ENCODE results near the gene MAP4K2.

- TF ChIP-seq ZNF219 (CRISPR knock-in tag; IDR thresholded peaks at IDR 0.05; ENCODE audit: borderline replicate concordance) (no peak), KAT7 (CRISPR knock-in tag; IDR thresholded peaks at IDR 0.05; ENCODE audit: borderline replicate concordance) (no peak), TP53 (CRISPR knock-in tag; IDR thresholded peaks at IDR 0.05) (no peak), GTF2I (CRISPR knock-in tag; conservative IDR thresholded peaks at IDR 0.05) (no peak), CTCF (IDR thresholded peaks at IDR 0.05) (no peak), MXD4 (CRISPR knock-in tag; IDR thresholded peaks at IDR 0.05; ENCODE audit: borderline replicate concordance) (no peak), ZNF423 (CRISPR knock-in tag; IDR thresholded peaks at IDR 0.05) (no peak), NFYB (CRISPR knock-in tag; conservative IDR thresholded peaks at IDR 0.05; ENCODE audit: low read depth) (no peak), FOXJ3 (CRISPR knock-in tag; IDR thresholded peaks at IDR 0.05; ENCODE audit: borderline replicate concordance) (no peak), MAX (CRISPR knock-in tag; IDR thresholded peaks at IDR 0.05) (no peak)
- TF ChIP-seq, protein P1, sequence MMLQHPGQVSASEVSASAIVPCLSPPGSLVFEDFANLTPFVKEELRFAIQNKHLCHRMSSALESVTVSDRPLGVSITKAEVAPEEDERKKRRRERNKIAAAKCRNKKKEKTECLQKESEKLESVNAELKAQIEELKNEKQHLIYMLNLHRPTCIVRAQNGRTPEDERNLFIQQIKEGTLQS (CRISPR knock-in tag; conservative IDR thresholded peaks at IDR 0.05), result no peak
- TF ChIP-seq, protein P2, sequence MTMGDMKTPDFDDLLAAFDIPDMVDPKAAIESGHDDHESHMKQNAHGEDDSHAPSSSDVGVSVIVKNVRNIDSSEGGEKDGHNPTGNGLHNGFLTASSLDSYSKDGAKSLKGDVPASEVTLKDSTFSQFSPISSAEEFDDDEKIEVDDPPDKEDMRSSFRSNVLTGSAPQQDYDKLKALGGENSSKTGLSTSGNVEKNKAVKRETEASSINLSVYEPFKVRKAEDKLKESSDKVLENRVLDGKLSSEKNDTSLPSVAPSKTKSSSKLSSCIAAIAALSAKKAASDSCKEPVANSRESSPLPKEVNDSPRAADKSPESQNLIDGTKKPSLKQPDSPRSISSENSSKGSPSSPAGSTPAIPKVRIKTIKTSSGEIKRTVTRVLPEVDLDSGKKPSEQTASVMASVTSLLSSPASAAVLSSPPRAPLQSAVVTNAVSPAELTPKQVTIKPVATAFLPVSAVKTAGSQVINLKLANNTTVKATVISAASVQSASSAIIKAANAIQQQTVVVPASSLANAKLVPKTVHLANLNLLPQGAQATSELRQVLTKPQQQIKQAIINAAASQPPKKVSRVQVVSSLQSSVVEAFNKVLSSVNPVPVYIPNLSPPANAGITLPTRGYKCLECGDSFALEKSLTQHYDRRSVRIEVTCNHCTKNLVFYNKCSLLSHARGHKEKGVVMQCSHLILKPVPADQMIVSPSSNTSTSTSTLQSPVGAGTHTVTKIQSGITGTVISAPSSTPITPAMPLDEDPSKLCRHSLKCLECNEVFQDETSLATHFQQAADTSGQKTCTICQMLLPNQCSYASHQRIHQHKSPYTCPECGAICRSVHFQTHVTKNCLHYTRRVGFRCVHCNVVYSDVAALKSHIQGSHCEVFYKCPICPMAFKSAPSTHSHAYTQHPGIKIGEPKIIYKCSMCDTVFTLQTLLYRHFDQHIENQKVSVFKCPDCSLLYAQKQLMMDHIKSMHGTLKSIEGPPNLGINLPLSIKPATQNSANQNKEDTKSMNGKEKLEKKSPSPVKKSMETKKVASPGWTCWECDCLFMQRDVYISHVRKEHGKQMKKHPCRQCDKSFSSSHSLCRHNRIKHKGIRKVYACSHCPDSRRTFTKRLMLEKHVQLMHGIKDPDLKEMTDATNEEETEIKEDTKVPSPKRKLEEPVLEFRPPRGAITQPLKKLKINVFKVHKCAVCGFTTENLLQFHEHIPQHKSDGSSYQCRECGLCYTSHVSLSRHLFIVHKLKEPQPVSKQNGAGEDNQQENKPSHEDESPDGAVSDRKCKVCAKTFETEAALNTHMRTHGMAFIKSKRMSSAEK (CRISPR knock-in tag; IDR thresholded peaks at IDR 0.05; ENCODE audit: borderline replicate concordance), result no peak
Observed at GRCh38 chr11:64793271-64794160, 9.5 kb downstream of the MAP4K2 start.
